HG03354 (cell line): Measurements from ENCODE around the gene SPINK13.
"Not testable (repeated sequence)": the region's sequence is repeated elsewhere in the genome, so short reads cannot be mapped to it uniquely, and the experiment has no call there.

Source experiments
- ATAC-seq: cut with Tn5 transposase; IDR thresholded peaks from one replicate; pipeline ENCODE4 v1.9.1; 2021; ENCODE audit warnings: mild to moderate bottlenecking; ENCODE audit not compliant: unreplicated experiment, poor library complexity, severe bottlenecking

SPINK13 gene

DNA sequence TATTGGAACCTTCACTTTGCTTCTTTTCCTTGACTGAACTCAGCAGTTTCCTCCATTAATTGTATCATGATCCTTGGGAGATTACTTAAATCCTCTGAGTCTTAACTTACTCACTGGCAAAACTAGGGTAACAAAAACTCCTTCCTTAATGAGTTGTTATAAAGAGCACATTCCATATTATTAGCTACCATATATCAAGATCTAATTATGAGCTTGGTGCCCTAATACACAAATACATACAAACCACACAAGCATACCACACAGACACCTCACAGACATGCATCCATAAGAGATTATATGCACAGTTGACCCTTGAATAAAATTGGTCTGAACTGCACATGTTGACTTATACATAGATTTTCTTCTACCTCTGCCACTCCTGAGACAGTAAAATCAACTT lies 41.2 kb downstream of the SPINK13 start:
- ATAC-seq = no peak

DNA sequence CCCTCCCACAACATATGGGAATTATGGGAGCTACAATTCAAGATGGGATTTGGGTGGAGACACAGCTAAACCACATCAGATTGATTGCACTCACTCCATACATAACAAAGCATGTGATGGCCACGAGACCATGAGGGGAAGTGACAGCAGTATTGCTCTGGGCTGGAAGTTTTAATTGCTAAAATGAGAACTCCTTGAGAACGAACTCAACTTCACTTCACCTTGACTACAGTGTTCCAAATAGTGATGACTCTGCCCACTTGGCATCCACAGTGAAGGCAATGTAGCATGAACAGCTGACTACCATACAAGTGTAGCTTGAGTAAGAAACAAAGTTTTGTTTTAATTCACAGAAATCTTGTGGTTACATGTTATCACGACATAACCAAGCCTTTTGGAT lies 42.9 kb downstream of the SPINK13 start:
- no peak for ATAC-seq

DNA sequence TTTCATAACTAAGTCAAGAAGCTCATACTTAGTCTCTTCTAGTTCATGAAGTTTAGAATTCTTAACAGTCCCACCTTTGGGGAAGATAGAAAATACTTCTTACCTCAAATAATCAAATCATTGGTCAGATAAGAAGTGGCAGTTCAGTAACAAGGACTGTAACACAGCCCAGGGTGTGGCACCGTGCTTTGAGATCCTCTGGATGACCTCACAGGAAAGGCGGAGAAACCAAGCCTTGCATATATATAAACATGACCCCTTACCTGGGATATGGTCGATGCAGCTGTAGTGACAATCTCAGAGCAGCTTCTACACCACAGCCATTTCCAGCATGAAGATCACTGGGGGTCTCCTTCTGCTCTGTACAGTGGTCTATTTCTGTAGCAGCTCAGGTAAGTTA lies 43.6 kb downstream of the SPINK13 start, which contains the start of gene SPINK7:
TSS of gene SPINK7 (plus strand) at position 271 of the 400 bp plus-strand sequence. CDS start at position 332, 61 bp downstream.
- no peak for ATAC-seq

DNA sequence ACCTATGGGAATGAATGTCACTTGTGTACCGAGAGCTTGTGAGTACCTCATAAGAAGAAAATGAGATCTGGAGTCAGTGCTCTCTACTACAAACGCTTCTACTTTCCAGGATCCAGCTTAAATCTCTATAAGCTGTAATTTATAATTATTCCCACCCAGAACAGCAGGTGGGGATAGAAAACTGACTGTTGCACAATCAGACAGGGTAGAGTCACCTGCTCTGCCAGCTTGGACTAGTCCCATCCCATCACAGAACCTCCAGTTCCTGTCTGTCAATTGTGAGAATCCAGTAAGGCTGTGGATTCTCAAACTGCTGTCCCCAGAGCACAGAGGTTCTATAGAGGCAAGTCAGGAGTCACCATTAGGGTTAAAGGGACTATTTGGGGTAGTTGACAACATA lies 45.6 kb downstream of the SPINK13 start:
- ATAC-seq = no peak

DNA sequence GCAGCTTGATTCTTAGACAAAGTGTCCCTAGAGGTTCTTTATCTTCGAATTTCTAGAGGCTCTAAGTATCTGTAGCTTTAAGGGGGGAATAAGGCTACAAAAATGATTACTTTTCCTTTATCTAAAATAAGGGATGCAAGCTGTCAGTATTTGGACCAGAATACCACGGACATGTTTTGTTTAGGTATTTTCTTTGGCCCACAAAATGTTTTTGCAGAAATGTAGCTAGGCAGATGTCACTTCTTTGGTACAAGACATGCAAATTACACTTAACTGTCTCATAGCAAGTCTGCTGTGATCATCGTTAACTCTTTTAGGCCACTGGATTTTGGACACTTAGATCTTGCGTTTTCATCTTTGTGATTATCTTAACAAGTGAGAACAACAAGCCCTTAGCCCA lies 46.1 kb downstream of the SPINK13 start:
- no peak for ATAC-seq

DNA sequence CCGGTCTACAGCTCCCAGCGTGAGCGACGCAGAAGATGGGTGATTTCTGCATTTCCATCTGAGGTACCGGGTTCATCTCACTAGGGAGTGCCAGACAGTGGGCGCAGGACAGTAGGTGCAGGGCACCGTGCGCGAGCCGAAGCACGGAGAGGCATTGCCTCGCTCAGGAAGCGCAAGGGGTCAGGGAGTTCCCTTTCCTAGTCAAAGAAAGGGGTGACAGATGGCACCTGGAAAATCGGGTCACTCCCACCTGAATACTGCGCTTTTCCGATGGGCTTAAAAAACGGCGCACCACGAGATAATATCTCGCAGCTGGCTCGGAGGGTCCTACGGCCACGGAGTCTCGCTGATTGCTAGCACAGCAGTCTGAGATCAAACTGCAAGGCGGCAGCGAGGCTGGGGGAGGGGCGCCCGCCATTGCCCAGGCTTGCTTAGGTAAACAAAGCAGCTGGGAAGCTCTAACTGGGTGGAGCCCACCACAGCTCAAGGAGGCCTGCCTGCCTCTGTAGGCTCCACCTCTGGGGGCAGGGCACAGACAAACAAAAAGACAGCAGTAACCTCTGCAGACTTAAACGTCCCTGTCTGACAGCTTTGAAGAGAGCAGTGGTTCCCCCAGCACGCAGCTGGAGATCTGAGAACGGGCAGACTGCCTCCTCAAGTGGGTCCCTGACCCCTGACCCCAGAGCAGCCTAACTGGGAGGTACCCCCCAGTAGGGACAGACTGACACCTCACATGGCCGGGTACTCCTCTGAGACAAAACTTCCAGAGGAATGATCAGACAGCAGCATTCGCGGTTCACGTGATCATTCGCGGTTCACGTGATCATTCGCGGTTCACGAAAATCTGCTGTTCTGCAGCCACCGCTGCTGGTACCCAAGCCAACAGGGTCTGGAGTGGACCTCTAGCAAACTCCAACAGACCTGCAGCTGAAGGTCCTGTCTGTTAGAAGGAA lies 51.7 kb downstream of the SPINK13 start:
- ATAC-seq = not testable (repeated sequence)

DNA sequence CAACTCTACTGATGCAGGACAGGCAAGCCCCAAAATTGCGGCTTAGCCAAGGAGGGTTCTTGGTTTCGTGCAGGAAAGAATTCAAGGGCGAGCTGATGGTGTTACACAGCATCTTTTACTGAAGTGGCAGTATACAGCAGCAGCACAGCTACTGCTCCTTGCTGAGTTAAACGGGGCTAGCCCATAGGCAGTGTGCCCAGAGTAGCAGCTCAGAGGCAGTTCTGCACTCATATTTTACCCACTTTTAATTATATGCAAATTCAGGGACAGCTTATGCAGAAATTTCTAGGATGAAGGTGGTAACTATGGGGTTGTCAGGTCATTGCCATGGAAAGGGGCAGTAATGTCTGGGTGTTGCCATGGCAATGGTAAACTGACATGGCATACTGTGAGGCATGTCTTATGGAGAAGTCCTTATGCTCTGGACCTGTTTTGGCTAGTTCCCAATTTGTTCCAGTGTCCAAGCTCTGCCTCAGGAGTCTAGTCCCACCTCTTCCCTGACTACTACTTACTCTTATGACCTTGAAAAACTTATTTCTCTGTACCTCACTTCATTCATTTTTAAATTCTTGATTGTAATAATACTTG lies 64.8 kb downstream of the SPINK13 start:
- ATAC-seq = no peak

DNA sequence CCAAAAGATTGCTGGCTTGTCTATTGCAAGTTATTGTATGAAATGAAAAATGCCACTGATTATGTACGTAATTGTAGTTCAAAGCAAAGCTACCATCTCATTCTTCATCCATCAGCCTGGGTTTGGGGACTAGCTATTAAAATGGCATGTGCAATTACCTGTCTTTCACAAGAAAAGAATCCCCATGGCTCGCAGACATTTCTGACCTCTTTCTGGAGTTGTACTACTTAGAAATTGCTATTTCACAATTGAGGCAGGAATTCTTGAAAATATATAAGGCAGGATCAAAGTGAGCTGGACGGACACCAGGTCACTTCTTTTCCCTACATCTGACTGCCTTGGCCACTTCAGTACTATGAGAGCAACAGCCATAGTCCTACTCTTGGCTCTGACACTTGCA lies 66.7 kb downstream of the SPINK13 start, which contains the start of gene SPINK9:
TSS of gene SPINK9 (plus strand) at position 301 of the 400 bp plus-strand sequence. CDS start at position 356, 55 bp downstream.
- ATAC-seq = no peak
